ENCODE results near the gene LCN10. TPM values are rescaled to one million over a fixed set of nuclear protein-coding genes. Genes with fewer than 3 reads are reported as not detected.

LCN10 gene
- not detected in 2 replicates for total RNA-seq

DNA sequence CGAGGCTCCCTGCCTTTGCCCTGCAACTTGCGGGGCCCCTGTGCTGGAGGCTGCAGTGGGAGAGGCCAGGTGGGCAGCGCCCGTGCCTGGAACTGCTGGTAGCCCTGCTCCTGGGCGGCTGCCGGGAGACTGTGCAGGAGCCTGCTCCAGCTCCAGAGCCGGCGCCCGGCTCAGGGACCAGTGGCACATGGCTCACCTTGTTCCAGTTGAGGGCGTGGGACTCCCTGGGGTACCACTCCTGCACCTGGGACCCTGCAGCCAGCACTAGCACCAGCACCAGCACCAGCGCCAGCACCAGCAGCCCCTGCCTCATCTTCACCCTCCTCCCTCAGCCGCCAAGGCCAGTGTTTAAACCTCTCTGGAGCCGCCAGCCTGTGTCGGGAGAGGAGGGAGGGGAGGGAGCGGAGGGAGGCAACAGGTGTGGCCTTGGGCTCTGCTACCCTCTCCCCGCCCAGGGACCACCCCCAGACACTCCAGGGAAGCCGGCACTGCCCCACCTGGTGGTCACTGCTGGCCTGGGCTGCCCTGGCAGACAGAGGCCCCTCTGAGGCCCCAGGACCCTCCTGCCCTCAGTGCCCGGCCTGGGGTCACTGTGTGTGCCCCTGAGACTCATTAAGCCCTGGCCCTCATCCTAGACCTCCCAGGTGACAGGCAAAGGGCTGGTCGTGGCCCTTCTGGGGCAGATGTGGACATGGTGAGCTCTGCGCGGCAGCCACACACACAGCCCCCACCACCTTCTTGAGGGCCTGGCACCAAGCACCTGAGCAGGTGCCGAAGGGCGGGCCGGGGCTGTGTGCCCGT lies at the start of gene LCN10:
LCN10 (minus strand) TSS at position 350 of the 801 bp plus-strand sequence; CDS start at position 313, 37 bp downstream.

DNA sequence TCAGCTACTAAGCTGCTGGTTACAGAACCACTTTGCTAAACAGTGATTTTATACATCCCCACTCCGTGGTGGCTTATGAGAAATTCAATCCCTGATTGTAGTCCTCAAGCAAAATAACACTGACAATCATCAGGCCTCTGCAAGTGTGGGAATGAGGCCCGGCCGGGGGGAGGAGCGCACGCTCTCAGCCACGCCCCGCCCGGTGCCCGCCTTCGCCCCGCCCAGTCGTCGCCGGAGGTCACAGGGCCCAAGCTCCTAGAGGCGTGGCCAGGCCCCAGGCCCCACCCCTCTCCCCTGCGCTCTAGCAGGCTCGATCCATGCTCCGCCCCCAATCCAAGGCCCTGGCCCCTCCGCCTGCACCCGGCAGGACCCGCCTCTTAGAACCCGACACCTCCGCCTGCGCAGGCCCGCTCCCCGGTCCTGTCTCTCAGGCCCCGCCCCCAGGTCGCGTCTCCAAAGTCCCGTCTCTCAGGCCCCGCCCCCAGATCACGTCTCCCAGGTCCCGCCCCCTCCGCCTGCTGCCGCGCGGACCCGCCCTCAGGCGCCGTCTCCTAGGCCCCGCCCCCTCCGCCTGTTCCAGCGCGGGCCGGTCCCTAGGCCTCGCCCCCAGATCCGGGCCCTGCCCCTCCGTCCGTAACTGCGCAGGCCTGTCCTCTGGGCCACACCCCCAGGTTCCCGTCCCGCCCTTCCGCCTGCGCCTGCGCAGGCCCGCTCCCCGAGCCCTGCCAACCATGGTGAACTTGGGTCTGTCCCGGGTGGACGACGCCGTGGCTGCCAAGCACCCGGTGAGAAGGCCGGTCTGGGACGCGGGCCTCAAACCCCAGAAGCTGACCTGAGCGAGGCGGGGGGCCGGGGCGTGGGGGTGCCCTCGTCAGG lies 48.1 kb upstream of the LCN10 start, which contains the start of gene TMEM141:
TMEM141 (plus strand) TSS at position 705 of the 876 bp plus-strand sequence; CDS start at position 732, 27 bp downstream.

DNA sequence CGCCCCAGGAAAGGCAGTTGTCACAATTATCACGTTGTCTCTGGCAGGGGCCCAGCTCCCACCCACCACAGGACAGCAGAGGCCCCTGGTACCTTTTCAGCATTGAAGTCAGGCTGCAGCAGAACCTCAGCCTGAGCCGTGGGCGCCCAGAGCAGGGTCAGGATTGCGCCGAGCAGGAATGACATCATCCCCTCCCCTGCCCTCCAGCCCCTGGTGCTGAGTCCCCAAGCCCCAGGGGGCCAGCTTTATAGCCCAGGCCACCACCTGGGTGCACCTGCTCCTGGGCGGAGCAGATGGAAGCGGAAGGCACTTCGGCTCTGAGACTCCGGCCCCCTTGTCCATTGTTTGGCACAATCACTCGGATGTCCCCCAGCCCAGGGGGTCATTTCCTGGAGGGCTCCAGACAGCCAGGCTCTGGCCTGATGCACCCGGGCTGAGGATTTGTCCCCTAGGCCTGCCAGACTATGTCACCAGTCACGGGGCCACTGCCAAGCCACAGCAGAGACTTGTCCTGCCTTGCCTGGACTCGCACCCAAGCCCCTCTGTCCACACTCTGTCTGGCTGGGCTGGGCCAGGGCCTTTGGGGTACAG lies 21.7 kb upstream of the LCN10 start, which contains the start of gene LCN15:
LCN15 (minus strand) TSS at position 218 of the 591 bp plus-strand sequence; CDS start at position 188, 30 bp downstream.

DNA sequence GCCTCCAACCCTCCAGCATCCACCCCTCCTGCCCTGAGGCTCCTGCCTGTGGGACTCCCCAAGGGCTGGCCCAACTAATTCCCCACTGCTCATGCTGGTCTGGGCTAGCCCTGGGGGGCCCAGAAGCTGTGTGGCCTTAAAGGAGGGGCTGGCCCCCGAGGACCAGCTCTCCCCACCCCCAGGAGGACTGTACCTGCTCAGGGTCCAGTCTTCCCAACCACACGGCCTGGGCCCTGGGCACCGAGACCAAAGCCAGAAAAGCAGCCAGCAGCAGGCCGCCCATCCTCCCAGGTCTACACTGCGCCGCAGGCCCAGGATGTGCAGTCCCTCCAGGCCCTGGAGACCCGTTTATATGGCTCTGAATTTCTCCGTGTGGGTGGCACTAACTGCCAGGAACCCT lies 5.5 kb upstream of the LCN10 start, which contains the start of gene LCN6:
LCN6 (minus strand) TSS at position 325 of the 400 bp plus-strand sequence; CDS start at position 283, 42 bp downstream.

DNA sequence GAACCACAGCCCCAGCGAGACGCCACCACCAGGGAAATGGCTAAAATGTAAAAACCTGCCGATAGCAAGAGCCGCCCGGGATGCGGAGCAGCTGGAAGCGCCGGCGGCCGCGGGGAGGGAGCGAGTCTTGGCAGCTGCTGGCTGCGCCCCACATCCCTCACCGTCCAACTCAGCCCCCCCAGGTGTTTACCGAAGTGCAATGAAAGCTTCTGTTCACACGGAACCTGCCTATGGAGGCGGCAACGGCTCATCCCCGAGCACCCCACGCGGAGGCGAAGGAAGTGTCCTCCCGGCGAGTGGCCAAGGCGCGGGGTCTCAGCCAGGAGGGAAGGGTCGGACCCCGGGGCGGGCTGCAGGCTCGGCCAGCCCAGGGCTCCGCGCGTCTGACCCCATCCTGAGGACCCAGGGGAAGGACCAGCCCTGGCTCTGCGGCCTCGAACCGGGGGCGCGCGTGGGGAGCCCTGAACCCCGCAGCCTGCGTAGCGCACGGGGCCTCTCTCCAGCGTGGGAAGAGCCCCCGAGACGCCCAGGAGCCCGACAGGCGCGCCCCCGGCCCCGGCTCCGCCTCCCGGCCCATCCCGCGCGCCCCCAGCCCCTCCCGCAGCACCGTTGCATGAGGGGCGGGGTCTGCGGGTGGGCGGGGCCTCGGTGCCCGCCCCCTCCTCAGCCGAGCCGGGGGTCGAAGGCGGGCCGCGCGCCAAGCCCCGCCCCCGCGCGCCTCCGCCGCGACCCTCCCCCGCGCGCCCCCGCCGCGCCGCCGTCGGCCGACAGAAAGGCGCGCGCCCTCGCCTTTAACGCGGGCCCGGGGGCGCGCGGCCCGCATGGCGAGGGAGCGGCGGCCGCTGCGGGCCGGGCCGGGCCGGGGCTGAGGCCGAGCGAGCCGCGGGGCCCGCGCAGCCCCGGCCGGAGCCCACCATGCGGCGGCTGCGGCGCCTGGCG lies 30.7 kb downstream of the LCN10 start, which contains the start of gene DIPK1B:
DIPK1B (plus strand) TSS at position 822 of the 939 bp plus-strand sequence; CDS start at position 916, 94 bp downstream.

Other genes starting within 250 kb of the LCN10 start
- 7.1 and 27.3 TPM in 2 replicates for gene NOTCH1, start 196.9 kb downstream of the LCN10 start, total RNA-seq
- gene EGFL7, start 80.0 kb downstream of the LCN10 start, total RNA-seq = 22.7 and 33.6 TPM in 2 replicates
- 33.3 and 36.0 TPM in 2 replicates for gene AGPAT2, start 55.5 kb downstream of the LCN10 start, total RNA-seq
- 0.30 and 0.51 TPM in 2 replicates for gene DIPK1B, start 30.4 kb downstream of the LCN10 start, total RNA-seq
- gene LCN6, start 5.6 kb upstream of the LCN10 start, total RNA-seq = not detected in 2 replicates
- gene LCN8, start 15.3 kb upstream of the LCN10 start, total RNA-seq = not detected in 2 replicates
- gene LCN15, start 21.6 kb upstream of the LCN10 start, total RNA-seq = not detected in 2 replicates
- gene TMEM141, start 48.4 kb upstream of the LCN10 start, total RNA-seq = 39.2 and 72.2 TPM in 2 replicates
- gene CCDC183, start 53.4 kb upstream of the LCN10 start, total RNA-seq = 0.30 and 0.32 TPM in 2 replicates
- 46.3 and 70.5 TPM in 2 replicates for gene RABL6, start 65.0 kb upstream of the LCN10 start, total RNA-seq
- gene AJM1, start 99.5 kb upstream of the LCN10 start, total RNA-seq = 2.1 and 2.4 TPM in 2 replicates
- 65.8 and 98.9 TPM in 2 replicates for gene PHPT1, start 106.5 kb upstream of the LCN10 start, total RNA-seq
- gene MAMDC4, start 109.4 kb upstream of the LCN10 start, total RNA-seq = 2.7 and 4.0 TPM in 2 replicates
- 209 and 275 TPM in 2 replicates for gene EDF1, start 123.4 kb upstream of the LCN10 start, total RNA-seq
- gene TRAF2, start 143.6 kb upstream of the LCN10 start, total RNA-seq = 5.6 and 16.0 TPM in 2 replicates
- gene FBXW5, start 201.8 kb upstream of the LCN10 start, total RNA-seq = 142 and 159 TPM in 2 replicates
- 0.59 TPM in 1 of 2 replicates, not detected in the other for gene C8G, start 202.3 kb upstream of the LCN10 start, total RNA-seq
- 0.30 and 0.51 TPM in 2 replicates for gene LCN12, start 209.3 kb upstream of the LCN10 start, total RNA-seq
- 8.3 and 21.4 TPM in 2 replicates for gene PTGDS, start 234.6 kb upstream of the LCN10 start, total RNA-seq
- 0.88 and 1.5 TPM in 2 replicates for gene LCNL1, start 240.1 kb upstream of the LCN10 start, total RNA-seq
- gene PAXX, start 249.5 kb upstream of the LCN10 start, total RNA-seq = 13.5 and 17.8 TPM in 2 replicates

Measured in smooth muscle cell of the umbilical artery (primary cell).